ENCODE results near the gene RSPH6A.
A peak's percentile ranks its signal among the peaks of the same experiment; 100 is the strongest.

The RSPH6A gene

GRCh38 chr19:45848922-45849321 is 33.8 kb upstream of the RSPH6A start:
- Histone ChIP-seq H3K4me2 (ENCODE audit: low read length, poor library complexity, severe bottlenecking) (no peak overlapping the region), H3K14ac (ENCODE audit: low read length in 2 of 2) (no peak overlapping the region), H3K79me1 (replicated peaks; ENCODE audit: low read length, poor library complexity, severe bottlenecking) (peaks cover 35% of the 10 kb centered on the region), H2AK5ac (ENCODE audit: low read length, severe bottlenecking) (no peak overlapping the region), H2BK120ac (ENCODE audit: low read depth, low read length) (no peak overlapping the region), H2BK5ac (ENCODE audit: low read depth, low read length, poor library complexity, severe bottlenecking) (no peak overlapping the region), H3K27ac (ENCODE audit: low read length, poor library complexity, severe bottlenecking) (no peak overlapping the region), H3K4me3 (ENCODE audit: insufficient read depth in 1 of 2, low read depth in 1 of 2, low read length in 2 of 2) (no peak overlapping the region), H3K9ac (ENCODE audit: low read length) (no peak overlapping the region), H3K4ac (ENCODE audit: low read depth in 1 of 2, low read length in 2 of 2) (no peak overlapping the region), H4K8ac (ENCODE audit: low read length) (no peak overlapping the region), H3K9me3 (ENCODE audit: control insufficient read depth, low read length) (no peaks in the 10 kb centered on the region), H3K36me3 (ENCODE audit: control insufficient read depth in 1 of 2, insufficient read depth in 2 of 2, low read depth in 1 of 2, low read length in 2 of 2) (peaks cover 73 to 95% of the 10 kb centered on the region in 2 experiments), H2BK15ac (ENCODE audit: low read depth, poor library complexity, severe bottlenecking) (no peak overlapping the region), H3K4me1 (ENCODE audit: control insufficient read depth, insufficient read depth, low read depth, low read length) (no peaks in the 10 kb centered on the region), H3K27me3 (ENCODE audit: control insufficient read depth in 1 of 2, insufficient read depth in 1 of 2, low read length in 2 of 2) (no peaks in the 10 kb centered on the region), H2AFZ (ENCODE audit: low read depth, low read length) (no peak overlapping the region), H2BK12ac (ENCODE audit: low read length in 2 of 2) (no peak overlapping the region), H4K91ac (ENCODE audit: low read length) (no peak overlapping the region), H3K18ac (ENCODE audit: low read depth in 1 of 2, low read length in 2 of 2) (no peak overlapping the region), H3K23ac (ENCODE audit: low read length in 2 of 2) (no peak overlapping the region)
- WGBS = 87% methylated on average over 2 of the region's 4 CpGs
- DNase-seq = peak; percentile 19

GRCh38 chr19:45847663-45848062 is 32.6 kb upstream of the RSPH6A start:
- Histone ChIP-seq H2AK5ac (ENCODE audit: low read length, severe bottlenecking) (no peak overlapping the region), H2BK120ac (ENCODE audit: low read depth, low read length) (no peak overlapping the region), H3K9ac (ENCODE audit: low read length) (no peak overlapping the region), H2AFZ (ENCODE audit: low read depth, low read length) (no peak overlapping the region), H2BK15ac (ENCODE audit: low read depth, poor library complexity, severe bottlenecking) (no peak overlapping the region), H3K9me3 (ENCODE audit: control insufficient read depth, low read length) (no peaks in the 10 kb centered on the region), H4K8ac (ENCODE audit: low read length) (no peak overlapping the region), H3K4me1 (ENCODE audit: control insufficient read depth, insufficient read depth, low read depth, low read length) (no peaks in the 10 kb centered on the region), H4K91ac (ENCODE audit: low read length) (no peak overlapping the region), H3K27ac (ENCODE audit: low read length, poor library complexity, severe bottlenecking) (no peak overlapping the region), H3K18ac (ENCODE audit: low read depth in 1 of 2, low read length in 2 of 2) (no peak overlapping the region), H3K27me3 (ENCODE audit: control insufficient read depth in 1 of 2, insufficient read depth in 1 of 2, low read length in 2 of 2) (no peaks in the 10 kb centered on the region), H3K4ac (ENCODE audit: low read depth in 1 of 2, low read length in 2 of 2) (no peak overlapping the region), H2BK12ac (ENCODE audit: low read length in 2 of 2) (no peak overlapping the region), H2BK5ac (ENCODE audit: low read depth, low read length, poor library complexity, severe bottlenecking) (no peak overlapping the region), H3K4me3 (ENCODE audit: insufficient read depth in 1 of 2, low read depth in 1 of 2, low read length in 2 of 2) (no peak overlapping the region), H3K79me1 (replicated peaks; ENCODE audit: low read length, poor library complexity, severe bottlenecking) (peaks cover 31% of the 10 kb centered on the region), H3K36me3 (ENCODE audit: control insufficient read depth in 1 of 2, insufficient read depth in 2 of 2, low read depth in 1 of 2, low read length in 2 of 2) (peaks cover 72 to 95% of the 10 kb centered on the region in 2 experiments), H3K4me2 (ENCODE audit: low read length, poor library complexity, severe bottlenecking) (no peak overlapping the region), H3K14ac (ENCODE audit: low read length in 2 of 2) (no peak overlapping the region), H3K23ac (ENCODE audit: low read length in 2 of 2) (no peak overlapping the region)
- 98% methylated on average over 13 of the region's 13 CpGs for whole genome bisulfite sequencing
- DNase-seq = no peak

GRCh38 chr19:45842198-45842597 is 27.1 kb upstream of the RSPH6A start:
- Histone ChIP-seq H3K27ac (ENCODE audit: low read length, poor library complexity, severe bottlenecking) (no peak overlapping the region), H3K4ac (ENCODE audit: low read depth in 1 of 2, low read length in 2 of 2) (no peak overlapping the region), H3K4me3 (ENCODE audit: insufficient read depth in 1 of 2, low read depth in 1 of 2, low read length in 2 of 2) (no peak overlapping the region), H3K9me3 (ENCODE audit: control insufficient read depth, low read length) (peaks cover 3% of the 10 kb centered on the region), H3K36me3 (ENCODE audit: control insufficient read depth in 1 of 2, insufficient read depth in 2 of 2, low read depth in 1 of 2, low read length in 2 of 2) (peaks cover 66 to 84% of the 10 kb centered on the region in 2 experiments), H3K4me1 (ENCODE audit: control insufficient read depth, insufficient read depth, low read depth, low read length) (no peaks in the 10 kb centered on the region), H4K91ac (ENCODE audit: low read length) (no peak overlapping the region), H2AFZ (ENCODE audit: low read depth, low read length) (no peak overlapping the region), H3K18ac (ENCODE audit: low read depth in 1 of 2, low read length in 2 of 2) (no peak overlapping the region), H3K14ac (ENCODE audit: low read length in 2 of 2) (no peak overlapping the region), H4K8ac (ENCODE audit: low read length) (no peak overlapping the region), H2BK120ac (ENCODE audit: low read depth, low read length) (no peak overlapping the region), H2BK12ac (ENCODE audit: low read length in 2 of 2) (no peak overlapping the region), H2BK5ac (ENCODE audit: low read depth, low read length, poor library complexity, severe bottlenecking) (no peak overlapping the region), H2BK15ac (ENCODE audit: low read depth, poor library complexity, severe bottlenecking) (no peak overlapping the region), H3K23ac (ENCODE audit: low read length in 2 of 2) (no peak overlapping the region), H3K9ac (ENCODE audit: low read length) (no peak overlapping the region), H3K27me3 (ENCODE audit: control insufficient read depth in 1 of 2, insufficient read depth in 1 of 2, low read length in 2 of 2) (no peaks in the 10 kb centered on the region), H2AK5ac (ENCODE audit: low read length, severe bottlenecking) (no peak overlapping the region), H3K4me2 (ENCODE audit: low read length, poor library complexity, severe bottlenecking) (no peak overlapping the region), H3K79me1 (replicated peaks; ENCODE audit: low read length, poor library complexity, severe bottlenecking) (peaks cover 27% of the 10 kb centered on the region)
- WGBS = 98% methylated on average over 14 of the region's 14 CpGs
- DNase-seq = no peak

GRCh38 chr19:45834970-45835369 is 19.9 kb upstream of the RSPH6A start:
- H2BK12ac ChIP-seq (ENCODE audit: low read length in 2 of 2) = no peak overlapping the region
- no peak for DNase-seq
- no peak overlapping the region for H4K91ac ChIP-seq (ENCODE audit: low read length)
- H3K36me3 ChIP-seq (ENCODE audit: control insufficient read depth in 1 of 2, insufficient read depth in 2 of 2, low read depth in 1 of 2, low read length in 2 of 2) = peaks cover 72 to 90% of the 10 kb centered on the region in 2 experiments
- peaks cover 9% of the 10 kb centered on the region for H3K4me1 ChIP-seq (ENCODE audit: control insufficient read depth, insufficient read depth, low read depth, low read length)
- H3K4me2 ChIP-seq (ENCODE audit: low read length, poor library complexity, severe bottlenecking) = no peak overlapping the region
- no peak overlapping the region for H2AFZ ChIP-seq (ENCODE audit: low read depth, low read length)
- no peak overlapping the region for H2BK15ac ChIP-seq (ENCODE audit: low read depth, poor library complexity, severe bottlenecking)
- peaks cover 27% of the 10 kb centered on the region for H3K79me1 ChIP-seq (replicated peaks; ENCODE audit: low read length, poor library complexity, severe bottlenecking)
- peaks cover 3% of the 10 kb centered on the region for H3K9me3 ChIP-seq (ENCODE audit: control insufficient read depth, low read length)
- no peak overlapping the region for H2BK5ac ChIP-seq (ENCODE audit: low read depth, low read length, poor library complexity, severe bottlenecking)
- H3K4me3 ChIP-seq (ENCODE audit: insufficient read depth in 1 of 2, low read depth in 1 of 2, low read length in 2 of 2) = no peak overlapping the region
- H2BK120ac ChIP-seq (ENCODE audit: low read depth, low read length) = no peak overlapping the region
- H3K27me3 ChIP-seq (ENCODE audit: control insufficient read depth in 1 of 2, insufficient read depth in 1 of 2, low read length in 2 of 2) = no peaks in the 10 kb centered on the region
- no peak overlapping the region for H2AK5ac ChIP-seq (ENCODE audit: low read length, severe bottlenecking)
- 97% methylated on average over 6 of the region's 7 CpGs for WGBS
- no peak overlapping the region for H3K23ac ChIP-seq (ENCODE audit: low read length in 2 of 2)
- H3K9ac ChIP-seq (ENCODE audit: low read length) = no peak overlapping the region
- no peak overlapping the region for H3K4ac ChIP-seq (ENCODE audit: low read depth in 1 of 2, low read length in 2 of 2)
- no peak overlapping the region for H3K14ac ChIP-seq (ENCODE audit: low read length in 2 of 2)
- H3K18ac ChIP-seq (ENCODE audit: low read depth in 1 of 2, low read length in 2 of 2) = no peak overlapping the region
- peak overlapping the region; percentile 18 for H3K27ac ChIP-seq (ENCODE audit: low read length, poor library complexity, severe bottlenecking)
- H4K8ac ChIP-seq (ENCODE audit: low read length) = no peak overlapping the region

Data from mesenchymal stem cell (in vitro differentiated cells and primary cell).